GM18507 (cell line): ENCODE results near the gene SOX13.
"Not testable (repeated sequence)": the region's sequence is repeated elsewhere in the genome, so short reads cannot be mapped to it uniquely, and the experiment has no call there.

Experiments
- DNase-seq: peaks from one replicate; pipeline ENCODE4 v3.0.0; 2011; ENCODE audit warnings: low read depth; ENCODE audit not compliant: insufficient read length; ENCODE audit errors: extremely low spot score
- FAIRE-seq: peaks from 2 replicates; lab custom pipeline; 2011; peaks lifted over from hg19 to GRCh38; lab: Jason Lieb, UNC

The SOX13 gene

DNA sequence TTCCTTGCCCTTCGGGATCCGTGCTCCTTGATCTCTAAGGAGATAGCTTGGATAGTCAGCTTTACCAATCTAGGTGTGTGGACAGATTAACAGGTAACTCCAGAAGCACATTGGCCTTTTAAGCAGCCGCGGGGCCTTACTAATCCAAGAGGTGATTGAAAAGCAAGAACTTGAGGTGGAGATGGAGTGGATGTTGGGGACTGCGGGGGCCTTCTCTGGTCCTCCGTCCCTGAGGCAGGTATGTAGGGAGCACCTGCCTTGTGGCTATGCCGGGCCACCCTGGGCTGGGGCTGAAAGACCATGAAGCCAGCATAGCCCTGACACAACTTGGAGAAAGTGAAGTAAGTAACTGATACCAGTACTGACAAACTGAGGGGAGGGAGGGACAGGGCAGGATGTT lies 10.6 kb downstream of the SOX13 start:
- FAIRE-seq = no peak
- no peak for DNase-seq

DNA sequence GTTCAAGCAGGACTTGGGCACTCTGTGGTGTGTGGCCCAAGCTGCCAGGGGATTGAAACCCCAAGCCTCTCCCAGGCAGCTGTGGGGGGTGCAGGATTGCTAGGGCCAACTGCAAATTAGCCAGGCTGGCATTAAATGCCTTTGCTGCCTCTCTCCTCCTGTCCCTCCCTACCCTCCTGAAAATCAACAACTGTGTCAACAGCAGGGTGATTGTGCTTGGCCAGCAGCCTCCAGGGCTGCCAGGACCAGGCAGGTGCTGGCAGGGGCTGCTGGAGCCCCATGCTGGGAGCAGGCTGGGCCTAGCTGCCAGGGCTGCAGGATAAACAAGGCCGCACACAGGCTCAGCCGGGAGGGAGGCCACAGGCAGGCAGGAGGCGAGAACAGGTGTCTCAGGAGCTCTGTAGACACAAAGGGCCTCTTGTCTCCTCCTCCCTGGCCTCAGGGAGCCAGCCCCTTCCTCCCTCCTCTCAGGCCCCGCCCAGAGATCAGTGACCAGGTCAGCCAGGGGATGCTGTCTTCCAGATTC lies 11.4 kb downstream of the SOX13 start:
- FAIRE-seq (no peak), DNase-seq (no peak)

DNA sequence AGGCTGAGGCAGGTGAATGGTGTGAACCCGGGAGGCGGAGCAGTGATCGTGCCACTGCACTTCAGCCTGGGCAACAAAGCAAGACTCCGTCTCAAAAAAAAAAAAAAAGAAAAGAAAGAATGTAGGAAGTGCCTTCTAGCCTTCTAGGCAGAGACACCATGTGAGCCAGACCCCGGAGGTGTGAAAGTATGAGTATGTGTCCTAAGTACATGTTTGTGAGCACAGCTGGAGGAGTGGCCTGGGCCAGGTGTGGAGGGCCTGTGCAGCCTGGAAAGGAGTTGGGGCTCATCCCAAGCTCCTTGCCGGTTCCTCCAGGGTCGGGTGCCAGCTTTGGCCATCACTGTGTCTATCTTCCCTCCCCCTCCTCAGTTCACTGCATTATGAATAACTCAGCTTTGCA lies 13.0 kb downstream of the SOX13 start:
- DNase-seq = no peak
- FAIRE-seq = no peak

DNA sequence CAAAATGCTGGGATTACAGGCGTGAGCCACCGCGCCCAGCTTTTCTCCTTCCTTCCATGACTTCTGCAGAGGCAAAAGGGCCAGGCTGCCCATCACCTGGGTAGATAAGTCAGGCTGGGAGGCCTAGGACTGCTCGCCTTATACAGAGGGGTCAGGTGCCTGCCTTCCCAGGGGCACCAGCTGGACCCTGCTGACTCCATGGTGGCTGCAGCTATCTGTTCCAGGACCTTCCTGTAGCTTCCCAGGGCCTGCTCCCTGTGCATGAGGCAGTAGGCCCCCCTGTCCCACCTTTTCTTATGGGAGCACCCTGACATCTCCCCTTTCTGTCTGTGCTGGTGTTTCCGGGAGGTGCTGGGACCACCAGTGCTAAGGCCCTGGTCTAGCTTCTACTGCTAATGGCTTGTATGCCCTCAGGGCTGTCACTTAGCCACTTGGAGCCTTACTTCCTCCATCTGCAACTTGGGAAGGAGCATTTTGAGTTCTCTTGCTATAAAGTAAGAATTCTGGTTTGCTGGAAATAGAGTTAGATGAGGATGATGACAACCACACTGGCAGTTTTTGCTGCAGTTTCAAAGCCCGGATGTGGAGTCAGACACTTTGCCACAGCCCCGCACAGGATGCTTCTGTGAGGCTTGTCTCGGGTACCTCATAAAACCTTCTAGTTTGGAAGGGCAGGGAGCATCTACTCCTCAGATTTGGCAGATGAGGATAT lies 14.4 kb downstream of the SOX13 start:
- no peak for DNase-seq
- FAIRE-seq = no peak

DNA sequence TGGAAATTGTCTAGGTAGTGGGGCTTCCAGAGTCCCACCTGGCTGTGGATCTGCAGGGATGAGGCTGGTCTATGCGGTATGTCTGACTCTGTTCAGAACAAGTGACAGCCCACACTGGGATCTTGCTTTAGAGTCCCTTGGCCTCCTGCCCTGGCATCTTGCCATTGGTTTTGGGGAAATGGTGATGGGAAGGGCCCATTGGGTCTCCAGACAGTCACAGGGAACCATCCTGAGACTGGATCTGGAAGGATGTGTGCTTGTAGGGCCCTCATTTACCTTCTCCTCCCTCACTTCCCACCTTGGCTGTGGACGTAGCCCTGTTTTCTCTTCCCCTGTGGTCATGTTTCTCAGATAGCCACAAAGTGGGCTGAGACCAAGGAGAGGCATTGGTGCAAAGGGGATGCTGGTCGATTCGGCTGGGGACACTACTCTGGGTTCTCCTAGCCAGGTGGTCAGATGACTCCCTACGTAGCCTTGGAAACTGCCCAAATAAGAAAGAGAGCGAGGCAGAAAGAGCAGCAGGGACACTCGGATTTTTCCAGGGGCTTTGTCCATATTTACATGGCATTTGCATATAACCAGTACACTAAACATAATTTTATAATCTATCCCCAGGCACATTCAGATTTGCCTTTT lies 15.1 kb downstream of the SOX13 start:
- no peak for DNase-seq
- no peak for FAIRE-seq

DNA sequence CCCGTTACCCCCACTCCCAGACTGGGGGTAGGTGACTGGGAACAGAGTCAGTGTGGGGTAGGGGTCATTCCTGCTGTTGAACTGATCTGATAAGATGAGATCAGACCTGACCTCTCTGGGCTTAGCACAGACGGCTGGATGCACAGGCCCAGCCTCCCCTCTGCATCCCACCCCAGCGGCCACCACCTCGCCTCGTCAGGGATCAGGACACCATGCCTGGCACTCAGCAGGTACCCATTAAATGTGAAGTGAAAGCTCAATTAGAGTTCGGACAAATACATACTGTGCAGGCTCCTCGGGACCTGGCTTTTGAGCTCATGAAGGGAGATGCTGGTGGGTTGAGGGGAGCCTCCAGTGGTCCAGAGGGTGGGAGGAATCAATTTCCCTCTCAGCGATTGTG lies 15.7 kb downstream of the SOX13 start:
- no peak for DNase-seq
- FAIRE-seq = no peak

DNA sequence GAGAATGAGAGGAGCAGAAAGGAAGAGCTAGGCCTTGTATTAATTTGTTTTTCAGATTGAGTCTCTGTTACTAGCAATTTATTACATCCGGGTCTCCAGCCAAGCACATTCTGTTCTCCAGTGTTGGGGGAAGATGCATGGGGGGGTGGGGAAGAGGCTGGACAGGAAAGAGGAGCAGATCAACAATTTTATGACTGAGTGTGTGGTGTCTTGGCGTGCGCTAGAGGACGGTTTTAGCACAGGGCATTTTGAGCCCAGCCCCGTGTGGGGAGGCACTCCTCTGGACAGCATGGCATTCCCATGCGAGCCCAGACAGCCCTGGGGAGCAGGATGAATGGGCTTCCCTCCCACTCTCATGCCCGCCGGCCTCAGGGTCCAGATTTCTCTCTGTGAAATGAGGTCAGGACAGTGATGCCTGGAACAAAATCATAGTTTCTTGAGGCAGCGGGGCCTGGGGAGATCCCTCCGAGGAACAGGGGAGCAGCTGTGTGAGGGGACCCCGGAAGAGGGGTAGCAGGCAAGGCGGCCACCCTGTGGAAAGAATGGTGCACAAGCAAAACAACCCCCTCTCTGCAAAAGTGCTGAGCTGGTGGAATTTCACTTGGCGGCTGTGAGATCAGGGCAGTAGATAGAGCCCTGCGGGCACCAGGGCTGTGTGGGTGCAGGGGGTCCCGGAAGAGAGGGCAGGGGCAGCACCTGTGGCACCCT lies 16.3 kb downstream of the SOX13 start:
- FAIRE-seq (no peak), DNase-seq (no peak)

DNA sequence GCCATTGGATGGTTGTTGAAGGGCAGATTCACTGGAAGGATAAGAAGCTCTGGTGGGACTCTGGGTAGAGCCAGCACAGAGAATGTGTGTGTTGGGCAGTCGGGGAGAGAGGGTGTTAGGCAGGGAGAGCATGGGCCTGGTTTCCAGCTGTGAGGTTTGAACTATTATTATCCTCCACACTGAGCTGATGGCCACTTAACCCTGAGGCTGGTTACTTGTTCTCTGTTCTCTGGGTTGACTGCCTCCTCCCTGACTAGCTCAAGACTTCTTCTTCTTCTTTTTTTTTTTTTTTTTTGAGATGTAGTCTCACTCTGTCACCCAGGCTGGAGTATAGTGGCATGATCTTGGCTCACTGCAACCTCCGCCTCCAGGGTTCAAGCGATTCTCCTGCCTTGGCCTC lies 17.2 kb downstream of the SOX13 start:
- DNase-seq, FAIRE-seq: not testable (repeated sequence)

DNA sequence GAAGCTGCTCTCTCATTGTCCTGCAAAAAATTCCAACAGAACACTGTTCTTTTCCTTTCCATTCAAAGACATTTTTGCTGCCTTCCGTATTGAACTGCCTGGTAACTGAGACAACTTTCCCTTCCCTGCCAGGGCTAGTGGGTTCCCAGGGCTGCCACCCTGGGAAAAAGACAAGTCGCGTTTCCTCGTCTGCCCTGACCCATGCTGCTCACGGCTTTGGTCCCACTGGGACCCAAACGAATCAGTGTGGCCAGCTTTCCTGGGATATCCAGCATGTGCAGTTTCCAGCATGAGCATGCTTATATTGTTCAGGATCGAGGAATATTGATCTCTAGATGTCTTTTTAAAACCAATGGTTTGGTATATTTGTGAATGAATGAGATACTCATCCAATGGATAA lies 18.2 kb downstream of the SOX13 start:
- DNase-seq = no peak
- no peak for FAIRE-seq

DNA sequence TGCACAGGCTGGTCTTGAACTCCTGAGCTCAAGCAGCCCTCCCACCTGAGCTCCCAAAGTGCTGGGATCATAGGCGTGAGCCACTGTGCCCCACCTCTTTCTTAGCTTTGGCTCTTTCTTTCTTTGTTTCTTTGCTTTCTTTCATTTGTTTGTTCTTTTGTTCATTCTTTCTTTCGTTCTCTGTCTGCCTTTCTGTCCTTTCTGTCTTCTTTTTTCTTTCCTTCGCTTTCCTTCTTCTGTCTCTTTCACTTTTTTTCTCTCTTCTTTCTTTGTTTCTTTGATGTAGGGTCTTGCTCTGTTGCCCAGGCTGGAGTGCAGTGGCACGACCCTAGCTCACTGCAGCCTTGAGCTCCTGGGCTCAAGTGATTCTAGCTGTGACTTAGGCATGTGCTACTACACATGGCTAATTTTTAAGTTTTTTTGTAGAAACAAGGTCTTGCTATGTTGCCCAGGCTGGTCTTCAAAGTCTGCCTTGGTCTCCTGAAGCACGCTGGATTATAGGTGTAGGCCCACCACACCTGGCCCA lies 18.9 kb downstream of the SOX13 start:
- DNase-seq = no peak
- no peak for FAIRE-seq

DNA sequence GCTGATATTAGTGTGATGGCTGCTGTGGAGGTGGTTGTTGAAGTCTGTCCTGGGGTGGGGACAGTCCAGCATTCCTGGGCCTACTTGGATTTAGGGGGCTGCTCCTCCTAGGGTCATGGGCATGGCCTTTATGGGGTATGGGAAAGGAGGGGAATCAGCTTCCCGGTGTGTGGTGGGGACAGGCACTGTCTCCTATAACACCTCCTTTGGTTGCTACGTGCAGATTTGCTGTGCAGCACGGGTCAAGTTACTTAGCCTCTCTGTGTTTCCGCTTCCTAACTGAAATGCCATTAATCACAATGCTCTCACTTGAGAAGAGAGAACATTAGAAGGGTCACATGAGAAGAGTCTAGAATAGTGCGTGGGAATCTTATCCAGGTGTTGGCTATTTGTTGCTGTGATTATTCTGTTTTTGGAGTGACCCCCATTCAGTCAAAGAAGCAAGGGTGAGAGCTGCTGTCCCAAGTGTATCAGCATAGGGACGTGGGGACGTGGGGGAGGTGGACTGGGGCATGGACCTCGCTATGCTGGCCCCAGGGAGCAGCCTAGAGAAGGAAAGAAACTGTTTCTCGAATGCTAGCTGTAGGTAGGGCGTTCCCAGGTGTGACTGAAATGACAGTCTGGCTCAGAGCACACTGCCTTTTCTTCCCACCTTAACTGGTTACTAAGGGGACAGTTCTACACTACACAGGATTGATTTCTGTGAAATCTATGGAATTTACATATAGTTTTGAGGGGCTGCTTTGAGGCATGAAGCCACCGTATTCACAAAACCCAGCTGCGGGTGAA lies 19.9 kb downstream of the SOX13 start:
- FAIRE-seq (no peak), DNase-seq (no peak)

DNA sequence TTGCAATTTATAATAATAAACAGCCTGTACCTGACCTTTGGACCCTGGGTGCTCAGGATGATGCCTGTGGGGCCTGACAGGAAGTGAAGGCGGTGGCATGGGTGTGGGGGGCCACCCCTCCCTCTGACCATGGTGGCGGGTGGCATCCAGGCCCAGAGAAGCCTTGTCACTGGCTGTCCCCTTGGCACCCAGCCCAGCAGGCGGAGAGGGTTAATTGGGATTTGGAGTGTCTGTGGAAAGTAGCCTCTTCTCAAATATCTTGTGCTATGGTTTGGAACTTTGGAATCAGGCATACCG lies 20.5 kb downstream of the SOX13 start:
- DNase-seq (no peak), FAIRE-seq (no peak)

DNA sequence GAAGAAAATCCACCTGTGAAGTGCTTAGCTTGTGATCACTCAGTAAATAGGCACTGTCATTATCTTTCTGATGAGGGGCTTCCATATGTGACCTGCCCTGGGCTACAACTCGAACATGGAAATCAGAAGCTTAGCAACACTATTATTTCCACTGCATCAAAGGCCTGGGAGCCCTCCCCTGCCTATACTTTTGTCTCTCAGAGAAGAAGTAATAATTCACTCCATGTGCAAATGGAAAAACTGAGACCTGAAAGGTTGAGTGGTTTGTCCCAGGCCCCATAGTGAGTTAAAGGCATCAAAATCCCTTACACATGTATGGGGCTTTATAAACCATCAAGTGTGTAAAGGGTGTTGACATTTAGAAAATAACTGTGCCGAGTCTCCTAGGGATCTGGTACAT lies 20.9 kb downstream of the SOX13 start:
- FAIRE-seq (no peak), DNase-seq (no peak)

DNA sequence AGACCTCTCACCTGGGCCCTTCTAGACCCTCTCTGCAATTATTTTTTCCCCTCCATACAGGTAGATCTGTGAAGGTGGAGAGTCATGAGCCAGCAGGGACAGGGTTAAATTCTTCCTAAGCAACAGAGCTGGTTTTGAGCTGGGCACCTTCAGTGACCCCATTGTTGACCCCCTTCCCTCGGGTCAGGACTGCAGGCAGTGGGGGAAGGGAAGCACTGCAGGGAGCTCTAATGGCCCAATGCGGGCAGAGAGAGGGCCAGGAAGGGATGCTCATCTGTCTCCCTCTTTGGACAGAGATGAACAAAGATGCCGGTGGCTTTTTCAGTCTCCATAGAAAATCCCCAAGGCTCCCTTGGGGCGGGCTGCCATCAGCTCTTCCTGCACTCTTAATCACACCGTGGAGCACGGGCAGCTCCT lies 21.4 kb downstream of the SOX13 start:
- DNase-seq = no peak

DNA sequence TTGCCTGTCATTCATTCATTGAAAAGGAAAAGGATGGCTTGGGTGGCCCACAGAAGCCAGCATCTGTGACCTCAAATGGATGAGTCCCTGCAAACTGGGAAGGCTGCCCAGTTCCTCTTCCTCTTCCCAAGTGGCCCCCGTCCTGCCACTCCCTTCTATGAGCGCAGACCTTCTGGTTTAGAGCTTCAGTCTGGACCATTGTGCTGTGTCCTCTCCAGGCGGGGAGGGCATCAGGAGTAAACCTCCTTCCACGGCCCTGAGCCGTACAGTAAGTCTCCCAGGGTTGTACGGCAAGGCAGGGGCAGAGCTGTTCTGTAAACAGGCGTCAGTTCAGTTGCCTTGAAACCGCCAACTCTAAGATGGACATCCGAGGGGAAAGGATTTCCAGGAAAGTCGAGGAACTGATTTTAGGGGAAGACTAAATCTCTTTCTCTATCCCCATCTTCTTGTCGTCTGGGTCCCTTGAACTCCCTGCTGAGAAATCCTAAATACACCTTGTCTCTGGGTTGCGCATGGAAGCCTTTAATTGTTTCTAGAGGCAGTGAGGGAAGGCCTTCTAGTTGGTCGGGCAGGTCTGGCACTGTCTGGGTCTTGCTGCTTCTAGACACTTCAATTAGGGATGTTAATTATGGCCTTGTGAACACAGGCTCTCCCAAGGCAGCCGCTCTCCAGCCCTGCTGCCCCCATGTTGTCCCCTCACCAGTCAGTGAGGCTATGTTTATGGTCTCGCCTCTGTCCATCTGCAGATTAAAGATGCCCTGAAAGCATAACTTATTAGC lies 22.1 kb downstream of the SOX13 start:
- DNase-seq (no peak), FAIRE-seq (no peak)

More for the DNA sequence above, 21.4 kb downstream of the SOX13 start:
- FAIRE-seq = no peak

DNA sequence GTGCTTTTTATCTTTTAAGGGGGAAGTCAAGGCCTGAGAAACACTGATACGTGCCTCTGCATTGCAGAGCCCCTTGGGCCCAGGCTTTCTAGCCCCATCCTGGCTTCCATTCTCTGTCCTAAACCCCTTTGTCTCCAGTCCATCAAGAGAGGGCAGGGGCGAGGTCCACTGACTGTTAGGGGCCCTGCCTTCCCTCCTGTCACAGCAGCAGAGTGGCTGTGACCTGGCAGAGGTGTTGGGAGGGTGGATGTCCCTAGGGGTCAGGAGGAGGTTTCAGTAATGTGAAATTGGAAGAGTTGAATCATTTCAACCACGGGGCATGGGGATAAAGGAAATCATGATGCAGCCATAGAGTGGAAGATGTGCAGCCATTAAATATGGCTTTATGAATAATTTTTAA lies 24.0 kb downstream of the SOX13 start:
- no peak for DNase-seq
- no peak for FAIRE-seq

DNA sequence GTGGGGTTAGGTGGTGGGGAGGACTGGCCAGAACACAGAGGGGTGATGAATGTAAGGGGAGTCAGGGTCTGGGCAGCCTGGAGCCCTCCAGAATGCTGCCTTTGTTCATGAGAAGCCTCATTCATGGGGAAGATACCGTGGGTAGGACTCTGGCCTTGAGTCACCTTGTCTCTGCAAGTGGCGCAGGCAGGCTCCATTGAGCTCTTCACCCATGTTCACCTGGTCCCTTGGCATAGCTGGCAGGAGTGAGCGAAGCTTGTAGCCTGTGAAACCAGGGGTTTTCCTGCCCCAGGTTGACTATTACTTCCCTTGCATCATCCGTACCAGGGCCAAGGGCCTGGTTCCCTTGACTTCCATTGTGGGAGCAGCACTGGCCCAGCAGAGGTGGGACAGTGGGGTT lies 25.8 kb downstream of the SOX13 start:
- no peak for FAIRE-seq

DNA sequence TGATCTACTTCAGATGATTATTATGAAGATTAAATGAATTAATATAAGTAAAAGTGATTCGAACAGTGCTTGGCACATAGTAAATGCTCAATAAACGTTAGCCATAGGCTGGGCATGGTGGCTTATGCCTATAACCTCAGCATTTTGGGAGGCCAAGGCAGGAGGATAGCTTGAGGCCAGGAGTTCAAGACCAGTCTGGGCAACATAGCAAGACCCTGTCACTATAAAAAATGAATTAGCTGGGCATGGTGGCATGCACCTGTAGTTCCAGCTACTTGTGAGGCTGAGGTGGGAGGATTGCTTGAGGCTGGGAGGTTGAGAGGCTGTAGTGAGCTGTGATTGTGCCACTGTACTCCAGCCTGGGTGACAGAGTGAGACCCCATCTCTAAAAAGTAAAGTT lies 26.8 kb downstream of the SOX13 start:
- not testable (repeated sequence) for FAIRE-seq, DNase-seq

More for the DNA sequence above, 25.8 kb downstream of the SOX13 start:
- no peak for DNase-seq

DNA sequence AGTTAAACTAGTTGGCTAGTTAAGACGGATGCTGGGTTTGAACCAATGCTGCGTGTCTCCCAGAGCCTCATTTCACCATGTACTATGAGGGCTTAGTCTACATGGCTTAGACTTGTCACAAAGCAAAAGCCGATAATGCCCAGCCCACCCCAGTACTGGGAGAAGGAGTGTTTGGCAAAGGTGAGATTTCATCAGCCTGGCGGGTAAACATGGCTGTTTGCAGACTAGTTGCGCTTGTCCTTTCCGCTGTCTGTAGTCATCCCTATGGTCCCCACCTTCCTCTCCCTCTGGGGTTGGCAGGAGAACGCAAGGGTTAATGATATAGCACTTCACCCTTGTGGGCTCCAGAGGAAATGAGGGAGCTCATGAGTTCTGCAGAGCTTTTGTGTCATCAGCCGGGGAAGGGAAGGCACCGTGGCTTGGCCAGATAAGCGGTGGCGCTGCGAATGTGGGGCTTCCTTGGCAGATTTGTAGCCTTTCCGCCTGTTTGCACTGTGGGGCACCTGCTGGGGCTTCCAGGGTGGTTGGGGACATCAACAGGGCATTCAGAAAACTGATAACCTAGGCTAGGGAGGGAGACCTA lies 29.2 kb downstream of the SOX13 start:
- DNase-seq = no peak
- no peak for FAIRE-seq
